Skin of body (tissue), 2 donors: Measurements from ENCODE around the gene SLC48A1. TPM values are rescaled to one million over a fixed set of nuclear protein-coding genes. Genes with fewer than 3 reads are reported as not detected.

Source experiments
- DNase-seq: peaks from one replicate; lab custom pipeline; 2025; lab: John Stamatoyannopoulos, UW
- total RNA-seq: library from RNA; depleted of rRNA; stranded (reverse); fragments of >200 nt; gene quantifications from one replicate; pipeline ENCODE4 v1.2.3, GENCODE V29; 2014

Gene SLC48A1
- total RNA-seq, 1 donor from 2014 or later: 6.7 TPM

- no peak for DNase-seq
These were observed 17.8 kb downstream of the SLC48A1 start for GRCh38 chr12:47790676-47791350.

- no peak for DNase-seq
These were observed 18.3 kb downstream of the SLC48A1 start for GRCh38 chr12:47791351-47791746.

GRCh38 chr12:47791874-47792273, 18.8 kb downstream of the SLC48A1 start:
- DNase-seq: no peak

- DNase-seq: no peak
These were observed 20.1 kb downstream of the SLC48A1 start for GRCh38 chr12:47793015-47793681.

- DNase-seq: no peak
These were observed 21.6 kb downstream of the SLC48A1 start for GRCh38 chr12:47794679-47795078.

- DNase-seq: no peak
These were observed 22.2 kb downstream of the SLC48A1 start for GRCh38 chr12:47795121-47795813.

GRCh38 chr12:47795814-47796411, 22.9 kb downstream of the SLC48A1 start:
- no peak for DNase-seq

- DNase-seq: no peak
These were observed 24.4 kb downstream of the SLC48A1 start for GRCh38 chr12:47797441-47797840.

GRCh38 chr12:47798382-47798948, 25.4 kb downstream of the SLC48A1 start:
- DNase-seq: no peak

GRCh38 chr12:47799357-47799955, 26.4 kb downstream of the SLC48A1 start:
- no peak for DNase-seq

- DNase-seq: no peak
These were observed 27.5 kb downstream of the SLC48A1 start for GRCh38 chr12:47800582-47800981.

- no peak for DNase-seq
These were observed 28.3 kb downstream of the SLC48A1 start for GRCh38 chr12:47801170-47801903.

GRCh38 chr12:47801904-47802246, 28.8 kb downstream of the SLC48A1 start:
- DNase-seq: no peak

GRCh38 chr12:47802312-47802711, 29.3 kb downstream of the SLC48A1 start:
- DNase-seq: no peak

- DNase-seq: no peak
These were observed 30.3 kb downstream of the SLC48A1 start for GRCh38 chr12:47803191-47803875.

- DNase-seq: no peak
These were observed 31.1 kb downstream of the SLC48A1 start for GRCh38 chr12:47804171-47804570.

GRCh38 chr12:47805417-47805816, 32.4 kb downstream of the SLC48A1 start:
- no peak for DNase-seq

GRCh38 chr12:47807338-47807737, 34.3 kb downstream of the SLC48A1 start:
- no peak for DNase-seq

GRCh38 chr12:47808050-47808449, 35.0 kb downstream of the SLC48A1 start:
- no peak for DNase-seq
